OCI-LY7 (cell line): ENCODE results near the gene DDX54.

Experiments used
- EZH2phosphoT487 ChIP-seq: fragments of 200-600 bp; sonication (generic); IDR thresholded peaks from 2 replicates; pipeline ENCODE4 v1.6.1; 2018; ENCODE audit warnings: low read depth, borderline replicate concordance, mild to moderate bottlenecking, mixed run types, antibody characterized with exemption, low read length, moderate library complexity, mixed read lengths
- TF ChIP-seq, protein P1 (sequence below): fragments of 200-600 bp; sonication (generic); conservative IDR thresholded peaks from 2 replicates; pipeline ENCODE4 v1.5.1; 2014; ENCODE audit warnings: mild to moderate bottlenecking, antibody characterized with exemption, low read length, moderate library complexity, mixed read lengths

DNA sequence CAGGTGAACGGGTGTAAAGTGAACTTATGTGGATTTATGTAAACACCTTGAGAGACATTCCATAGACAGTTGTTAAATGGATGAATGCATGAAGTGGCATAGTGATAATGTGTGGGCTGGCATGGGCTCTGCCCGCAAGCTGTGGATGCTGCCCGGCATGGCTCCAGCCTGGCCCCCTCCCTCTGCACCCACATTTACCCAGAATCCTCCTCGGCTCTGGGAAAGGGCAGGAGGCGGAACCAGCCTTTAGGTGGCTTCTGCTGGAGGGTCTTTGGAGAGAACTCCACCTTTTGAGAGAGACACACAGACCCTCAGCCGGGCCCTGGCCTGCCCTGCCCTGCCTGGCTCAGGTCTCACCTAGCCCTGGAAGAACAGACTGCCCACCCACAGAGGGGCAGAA, 68.4 kb downstream of the DDX54 start:
- TF ChIP-seq, protein P1, sequence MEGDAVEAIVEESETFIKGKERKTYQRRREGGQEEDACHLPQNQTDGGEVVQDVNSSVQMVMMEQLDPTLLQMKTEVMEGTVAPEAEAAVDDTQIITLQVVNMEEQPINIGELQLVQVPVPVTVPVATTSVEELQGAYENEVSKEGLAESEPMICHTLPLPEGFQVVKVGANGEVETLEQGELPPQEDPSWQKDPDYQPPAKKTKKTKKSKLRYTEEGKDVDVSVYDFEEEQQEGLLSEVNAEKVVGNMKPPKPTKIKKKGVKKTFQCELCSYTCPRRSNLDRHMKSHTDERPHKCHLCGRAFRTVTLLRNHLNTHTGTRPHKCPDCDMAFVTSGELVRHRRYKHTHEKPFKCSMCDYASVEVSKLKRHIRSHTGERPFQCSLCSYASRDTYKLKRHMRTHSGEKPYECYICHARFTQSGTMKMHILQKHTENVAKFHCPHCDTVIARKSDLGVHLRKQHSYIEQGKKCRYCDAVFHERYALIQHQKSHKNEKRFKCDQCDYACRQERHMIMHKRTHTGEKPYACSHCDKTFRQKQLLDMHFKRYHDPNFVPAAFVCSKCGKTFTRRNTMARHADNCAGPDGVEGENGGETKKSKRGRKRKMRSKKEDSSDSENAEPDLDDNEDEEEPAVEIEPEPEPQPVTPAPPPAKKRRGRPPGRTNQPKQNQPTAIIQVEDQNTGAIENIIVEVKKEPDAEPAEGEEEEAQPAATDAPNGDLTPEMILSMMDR = no peak
- TF ChIP-seq EZH2phosphoT487 = no peak
